Activated naive CD8-positive, alpha-beta T cell treated with anti-CD3 and anti-CD28 coated beads, Interleukin-2, amount 50 U/mL, for 16 hours (primary cell): ENCODE measurements around the gene MAMSTR.
"Not testable (repeated sequence)": the region's sequence is repeated elsewhere in the genome, so short reads cannot be mapped to it uniquely, and the experiment has no call there.

Source experiments
- DNase-seq: peaks from one replicate; pipeline ENCODE4 v3.0.0-alpha.2; 2020; ENCODE audit warnings: low read depth, low spot score

Gene MAMSTR

GRCh38 chr19:48720613-48721296 is 1.2 kb upstream of the MAMSTR start:
- peak; percentile 85 for DNase-seq

GRCh38 chr19:48720251-48720612 is 707 bp upstream of the MAMSTR start:
- DNase-seq: no peak

GRCh38 chr19:48718711-48719231 is 754 bp downstream of the MAMSTR start:
- DNase-seq: no peak

GRCh38 chr19:48718106-48718505 is 1.4 kb downstream of the MAMSTR start:
- not testable (repeated sequence) for DNase-seq

GRCh38 chr19:48716562-48717291 is 2.8 kb downstream of the MAMSTR start:
- DNase-seq: no peak

GRCh38 chr19:48715681-48716171 is 3.8 kb downstream of the MAMSTR start:
- DNase-seq: no peak

GRCh38 chr19:48714759-48715675 is 4.5 kb downstream of the MAMSTR start:
- DNase-seq: no peak

GRCh38 chr19:48713864-48714755 is 5.4 kb downstream of the MAMSTR start:
- peak; percentile 93 for DNase-seq

- no peak for DNase-seq
These were observed 6.3 kb downstream of the MAMSTR start for GRCh38 chr19:48713041-48713863.

- DNase-seq: no peak
These were observed 8.3 kb downstream of the MAMSTR start for GRCh38 chr19:48711106-48711662.

GRCh38 chr19:48708471-48708870 is 11.1 kb downstream of the MAMSTR start:
- DNase-seq: no peak

GRCh38 chr19:48705431-48705830 is 14.1 kb downstream of the MAMSTR start:
- no peak for DNase-seq

GRCh38 chr19:48703316-48703715 is 16.2 kb downstream of the MAMSTR start:
- DNase-seq: no peak

GRCh38 chr19:48702701-48703100 is 16.8 kb downstream of the MAMSTR start:
- DNase-seq: no peak

GRCh38 chr19:48698046-48698445 is 21.5 kb downstream of the MAMSTR start:
- no peak for DNase-seq

GRCh38 chr19:48696353-48697010 is 23.0 kb downstream of the MAMSTR start:
- DNase-seq: no peak

GRCh38 chr19:48695743-48696352 is 23.7 kb downstream of the MAMSTR start, which contains the start of gene FUT2:
Gene FUT2, plus strand, starts transcription at chr19:48695971. Its CDS starts 6,986 bp downstream, at chr19:48702957.
- DNase-seq: no peak

- DNase-seq: not testable (repeated sequence)
These were observed 25.9 kb downstream of the MAMSTR start for GRCh38 chr19:48693629-48694028.
